ENCODE results near the gene NGRN.
"Not testable (repeated sequence)": the region's sequence is repeated elsewhere in the genome, so short reads cannot be mapped to it uniquely, and the experiment has no call there.

The NGRN gene

GRCh38 chr15:90234096-90234988, 31.1 kb upstream of the NGRN start, which contains the start of gene GDPGP1:
TSS of gene GDPGP1 (plus strand) at chr15:90234209. CDS start at chr15:90240909, 6,700 bp downstream.
- no peak for FAIRE-seq

DNA sequence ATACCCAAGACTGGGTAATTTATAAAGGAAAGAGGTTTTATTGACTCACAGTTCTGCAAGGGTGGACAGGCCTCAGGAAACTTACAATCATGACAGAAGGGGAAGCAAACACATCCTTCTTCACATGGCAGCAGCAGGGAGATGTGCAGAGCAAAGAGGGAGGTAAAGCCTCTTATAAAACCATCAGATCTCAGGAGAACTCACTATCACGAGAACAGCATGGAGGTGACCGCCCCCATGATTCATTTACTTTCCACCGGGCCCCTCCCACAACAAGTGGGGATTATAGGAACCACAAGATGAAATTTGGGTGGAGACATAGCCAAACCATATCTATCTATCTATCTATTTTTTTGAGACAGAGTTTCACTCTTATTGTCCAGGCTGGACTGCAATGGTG, 26.1 kb upstream of the NGRN start:
- no peak for FAIRE-seq

GRCh38 chr15:90240856-90241255, 24.6 kb upstream of the NGRN start:
- FAIRE-seq: no peak

DNA sequence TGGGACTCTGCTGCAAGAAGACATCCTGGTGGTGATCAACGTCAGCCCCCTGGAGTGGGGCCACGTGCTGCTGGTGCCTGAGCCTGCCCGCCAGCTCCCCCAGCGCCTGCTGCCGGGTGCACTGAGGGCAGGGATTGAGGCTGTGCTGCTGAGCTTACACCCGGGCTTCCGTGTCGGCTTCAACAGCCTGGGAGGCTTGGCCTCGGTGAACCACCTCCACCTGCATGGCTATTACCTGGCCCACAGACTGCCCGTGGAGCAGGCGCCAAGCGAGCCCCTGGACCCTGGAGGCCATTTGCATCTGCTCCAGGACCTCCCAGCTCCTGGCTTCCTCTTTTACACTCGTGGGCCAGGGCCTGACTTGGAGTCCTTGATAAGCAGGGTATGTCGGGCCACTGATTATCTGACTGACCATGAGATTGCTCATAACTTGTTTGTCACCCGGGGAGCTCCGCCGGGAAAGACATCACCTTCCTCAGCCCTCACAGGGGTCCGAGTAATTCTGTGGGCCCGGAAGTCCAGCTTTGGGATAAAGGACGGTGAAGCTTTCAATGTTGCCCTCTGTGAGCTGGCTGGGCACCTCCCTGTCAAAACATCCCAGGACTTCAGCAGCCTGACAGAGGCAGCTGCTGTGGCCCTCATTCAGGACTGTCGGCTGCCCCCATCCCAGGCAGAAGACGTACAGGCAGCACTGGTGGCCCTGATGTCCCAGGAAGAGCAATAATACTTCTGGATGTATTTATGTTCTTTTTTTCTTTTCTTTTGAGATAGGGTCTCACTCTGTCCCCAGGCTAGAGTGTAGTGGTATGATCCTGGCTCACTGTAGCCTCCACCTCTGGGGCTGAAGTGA, 23.9 kb upstream of the NGRN start:
- no peak for FAIRE-seq

DNA sequence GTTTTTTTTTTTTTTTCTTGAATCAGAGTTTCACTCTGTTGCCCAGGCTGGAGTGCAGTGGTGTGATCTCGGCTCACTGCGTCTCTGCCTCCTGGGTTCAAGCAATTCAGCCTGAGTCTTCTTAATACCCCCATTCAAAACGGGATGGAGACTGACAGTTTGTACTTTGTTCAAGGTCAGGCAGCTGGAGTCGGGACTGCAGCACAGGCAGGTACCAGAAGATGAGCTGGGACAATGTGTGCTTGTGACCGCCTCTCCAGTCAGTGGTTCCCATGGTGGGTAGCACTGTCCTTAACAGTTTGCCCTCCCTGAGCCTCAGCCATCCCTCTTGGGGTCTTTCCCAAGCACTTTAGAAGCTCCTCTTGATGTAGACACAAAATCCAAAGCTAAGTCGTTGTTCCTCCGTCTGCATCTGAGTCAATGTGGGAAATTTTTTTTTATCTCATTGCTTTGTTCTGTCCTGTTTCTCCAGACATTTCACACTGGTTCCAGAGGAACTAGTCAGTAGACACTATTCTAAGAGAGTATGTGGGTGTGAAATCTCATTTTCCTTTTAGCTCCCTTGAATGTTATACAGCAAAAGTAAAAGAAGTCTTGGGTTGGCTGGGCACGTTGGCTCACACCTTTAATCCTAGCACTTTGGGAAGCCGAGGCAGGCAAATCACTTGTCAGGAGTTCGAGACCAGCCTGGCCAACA, 21.4 kb upstream of the NGRN start:
- no peak for FAIRE-seq

GRCh38 chr15:90248789-90249202, 16.7 kb upstream of the NGRN start:
- FAIRE-seq: no peak

DNA sequence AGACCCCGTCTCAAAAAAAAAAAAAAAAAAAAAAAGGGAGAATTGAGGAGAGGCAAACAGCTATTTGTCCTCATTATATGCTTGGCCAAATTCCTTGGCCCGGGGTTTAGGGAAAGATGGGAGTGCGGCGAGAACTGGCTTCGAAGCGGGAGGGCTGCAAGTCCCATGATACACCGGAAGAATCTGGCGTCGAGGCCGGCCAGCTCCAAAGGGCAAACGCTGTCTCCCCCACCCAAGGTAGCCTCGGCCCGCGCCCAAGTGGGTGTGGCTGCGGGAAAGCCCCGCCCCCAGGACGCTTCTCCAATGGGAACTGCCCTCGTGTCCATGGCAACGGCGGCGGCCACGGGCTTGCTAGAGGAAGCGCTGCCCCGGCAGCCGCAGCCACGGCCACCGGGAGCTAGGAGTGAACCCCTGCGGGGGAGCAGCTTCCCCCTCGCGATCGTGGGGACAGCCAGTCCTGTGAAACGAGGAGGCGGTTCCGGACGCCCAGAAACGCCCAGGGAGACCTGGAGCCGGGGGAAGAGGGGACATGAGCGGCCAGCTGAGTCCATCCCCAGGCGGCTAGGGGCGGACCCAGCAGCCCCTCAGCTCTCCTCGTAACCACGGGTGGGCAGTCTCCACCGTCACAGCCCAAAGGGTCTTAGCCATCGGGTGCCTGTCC, 16.1 kb upstream of the NGRN start, which contains the start of gene TTLL13:
TTLL13 (plus strand) TSS at position 354 of the 661 bp plus-strand sequence. CDS start 1,075 bp downstream, outside the sequence.
- no peak for FAIRE-seq

DNA sequence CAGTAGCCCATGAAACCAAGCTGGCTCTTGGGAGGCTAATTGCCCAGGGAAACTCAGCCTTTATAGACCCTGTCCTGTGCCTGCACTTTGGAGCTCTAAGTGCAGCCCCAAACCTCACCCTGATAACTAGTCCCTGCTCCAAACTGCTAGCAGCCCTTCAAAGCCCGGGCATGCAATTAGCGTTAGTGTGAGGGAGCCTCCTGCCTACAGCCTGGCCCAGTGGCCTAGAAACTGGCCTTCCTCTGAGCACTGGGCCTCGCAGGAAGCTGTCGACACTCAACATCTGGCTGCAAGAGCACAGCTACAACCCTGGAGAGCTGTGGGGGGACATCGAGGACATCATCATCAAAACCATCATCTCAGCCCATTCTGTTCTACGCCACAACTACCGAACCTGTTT, 7.7 kb upstream of the NGRN start:
- no peak for FAIRE-seq

DNA sequence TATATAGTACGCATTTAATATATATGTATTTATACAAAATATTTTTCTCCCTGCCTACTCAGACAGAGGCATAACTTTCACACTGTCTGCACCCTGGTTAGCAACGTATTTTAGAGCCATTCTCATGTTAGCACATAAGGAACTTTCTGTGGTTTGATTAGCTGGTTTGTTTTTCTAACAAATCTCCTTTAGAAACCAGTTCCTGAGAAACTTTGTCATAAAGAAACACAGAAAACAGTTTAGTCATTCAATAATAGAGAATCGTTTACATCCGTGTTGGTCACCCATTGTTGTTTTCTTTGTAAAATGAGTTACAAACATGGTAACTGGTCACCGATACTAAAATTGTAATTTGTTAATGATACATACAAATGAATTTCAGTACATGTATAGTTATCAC, 5.9 kb upstream of the NGRN start:
- FAIRE-seq: no peak

GRCh38 chr15:90260731-90261130, 4.7 kb upstream of the NGRN start:
- not testable (repeated sequence) for FAIRE-seq

GRCh38 chr15:90261811-90262210, 3.7 kb upstream of the NGRN start:
- no peak for FAIRE-seq

- no peak for FAIRE-seq
Observed at GRCh38 chr15:90262426-90262825, 3.0 kb upstream of the NGRN start.

- FAIRE-seq: no peak
Observed at GRCh38 chr15:90264671-90265070, 801 bp upstream of the NGRN start.

DNA sequence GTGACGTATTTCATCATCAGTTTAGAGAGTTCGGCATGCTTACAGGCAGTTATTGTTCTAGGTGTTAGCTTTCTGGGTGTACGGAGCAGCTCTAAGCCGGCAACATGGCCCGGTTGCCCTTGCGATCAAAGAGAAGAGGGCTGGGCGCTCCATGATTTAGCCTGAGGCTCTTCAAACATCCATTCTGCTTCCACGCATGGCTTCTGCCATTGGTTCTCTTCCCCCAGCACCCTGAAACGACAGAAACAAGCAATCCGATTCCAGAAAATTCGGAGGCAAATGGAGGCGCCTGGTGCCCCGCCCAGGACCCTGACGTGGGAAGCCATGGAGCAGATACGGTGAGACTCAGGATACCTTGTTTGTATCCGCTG, 574 bp downstream of the NGRN start:
- no peak for FAIRE-seq

GRCh38 chr15:90266485-90266884, 1.0 kb downstream of the NGRN start:
- FAIRE-seq: no peak

DNA sequence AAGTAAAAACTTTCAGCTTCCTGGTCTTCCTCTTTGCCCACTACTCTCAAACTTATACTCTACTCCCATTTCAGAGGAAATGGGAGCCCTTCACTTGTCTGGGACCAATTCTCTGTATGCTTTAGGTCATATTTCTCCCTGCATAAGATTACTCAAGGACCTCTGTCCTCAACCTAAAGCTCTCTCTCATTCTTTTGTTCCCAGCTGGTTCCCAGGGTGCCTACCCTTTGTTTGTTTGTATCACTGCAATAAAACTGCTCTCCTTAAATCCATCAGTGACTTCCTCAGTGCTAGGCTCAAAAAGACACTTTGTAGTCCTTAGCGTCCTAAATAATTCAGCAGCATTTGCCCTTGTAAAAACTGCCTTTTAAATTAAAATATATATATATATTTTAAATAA, 2.9 kb downstream of the NGRN start:
- FAIRE-seq: no peak

DNA sequence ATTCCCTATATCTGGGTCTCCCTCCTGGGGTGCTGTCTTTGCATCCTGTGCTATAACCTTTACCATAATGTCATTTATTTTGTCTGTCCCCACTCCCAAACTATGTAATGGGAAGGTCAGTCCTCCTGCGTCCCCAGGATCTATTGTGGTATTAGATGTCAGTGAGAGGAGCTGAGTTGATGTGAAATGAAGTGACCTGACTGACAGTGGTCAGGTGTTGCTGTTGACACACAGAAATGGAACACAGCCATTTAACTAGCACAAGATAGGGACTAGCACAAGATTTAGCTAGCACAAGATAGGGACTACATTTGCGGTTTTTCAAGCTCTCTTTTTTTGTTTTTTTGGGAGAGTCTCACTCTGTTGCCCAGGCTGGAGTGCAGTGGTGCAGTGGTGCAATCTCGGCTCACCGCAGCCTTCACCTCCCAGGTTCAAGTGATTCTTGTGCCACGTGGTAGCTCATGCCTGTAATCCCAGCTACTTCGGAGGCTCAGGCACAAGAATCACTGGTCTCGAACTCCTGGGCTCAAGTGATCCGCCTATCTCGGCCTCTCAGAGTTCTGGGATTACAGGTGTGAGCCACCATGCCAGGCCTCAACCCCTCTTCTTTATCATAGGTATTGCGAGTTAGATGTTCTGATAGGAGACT, 5.2 kb downstream of the NGRN start:
- FAIRE-seq: no peak

DNA sequence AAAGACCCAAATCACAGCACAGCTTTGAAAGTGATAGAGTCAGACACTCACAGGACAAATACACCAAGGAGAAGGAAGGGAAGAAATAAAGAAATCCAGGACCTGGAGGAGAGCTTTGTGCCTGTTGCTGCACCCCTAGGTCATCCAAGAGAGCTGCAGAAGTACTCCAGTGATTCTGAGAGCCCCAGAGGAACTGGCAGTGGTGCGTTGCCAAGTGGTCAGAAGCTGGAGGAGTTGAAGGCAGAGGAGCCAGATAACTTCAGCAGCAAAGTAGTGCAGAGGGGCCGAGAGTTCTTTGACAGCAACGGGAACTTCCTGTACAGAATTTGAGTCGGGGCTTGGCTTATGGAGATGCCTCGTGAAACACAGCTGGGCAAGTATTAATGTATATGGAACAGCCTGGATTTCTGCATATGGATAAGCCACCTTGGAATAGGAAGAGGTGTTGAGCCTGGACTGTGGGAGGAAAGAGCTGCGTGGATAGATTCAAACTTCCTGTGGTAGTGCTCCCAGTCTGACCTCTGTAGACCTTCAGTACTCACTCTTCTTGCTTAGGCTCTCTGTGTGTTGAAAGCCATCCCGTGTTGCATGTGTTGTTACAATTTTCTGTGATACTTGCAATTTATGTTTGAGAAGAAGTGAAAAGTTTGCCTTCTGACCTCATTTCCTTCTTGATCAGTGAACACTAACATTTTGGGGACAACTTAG, 6.1 kb downstream of the NGRN start:
- FAIRE-seq: no peak

- not testable (repeated sequence) for FAIRE-seq
Observed at GRCh38 chr15:90278467-90278866, 13.0 kb downstream of the NGRN start.

- not testable (repeated sequence) for FAIRE-seq
Observed at GRCh38 chr15:90280743-90281142, 15.3 kb downstream of the NGRN start.

DNA sequence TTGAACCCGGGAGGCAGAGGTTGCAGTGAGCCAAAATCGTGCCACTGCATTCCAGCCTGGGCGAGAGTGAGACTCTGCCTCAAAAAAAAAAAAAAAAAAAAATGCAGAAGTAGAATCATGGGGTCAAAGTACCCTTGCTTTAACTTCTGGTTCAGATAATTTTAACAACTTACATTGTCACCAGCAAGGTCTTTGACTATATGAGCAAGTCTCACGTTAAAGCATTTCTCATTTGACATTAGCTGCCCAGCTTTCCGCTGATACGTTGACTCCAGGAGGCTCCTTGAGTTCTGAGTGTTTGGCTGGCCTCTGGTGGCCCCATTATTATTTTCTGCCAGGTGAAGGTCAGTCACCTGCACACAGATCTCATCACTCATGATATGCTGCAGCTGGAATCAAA, 16.2 kb downstream of the NGRN start:
- not testable (repeated sequence) for FAIRE-seq

Measured in islet of Langerhans (tissue), 1 donor.